Activated naive CD8-positive, alpha-beta T cell treated with anti-CD3 and anti-CD28 coated beads for 36 hours (primary cell): ENCODE results near the gene MYH9. TPM values are rescaled to one million over a fixed set of nuclear protein-coding genes. Genes with fewer than 3 reads are reported as not detected.

Experiments
- DNase-seq: peaks from one replicate; pipeline ENCODE4 v3.0.0; 2021
- H3K27ac Mint-ChIP-seq: one replicate; pipeline ENCODE4 v1.8.0; 2022; ENCODE audit warnings: mild to moderate bottlenecking, moderate library complexity, mixed read lengths
- H3K27me3 Mint-ChIP-seq: one replicate; pipeline ENCODE4 v1.8.0; 2022; ENCODE audit warnings: mild to moderate bottlenecking, mixed read lengths
- H3K36me3 Mint-ChIP-seq: one replicate; pipeline ENCODE4 v1.8.0; 2021; ENCODE audit warnings: mild to moderate bottlenecking, mixed read lengths
- H3K4me1 Mint-ChIP-seq: one replicate; pipeline ENCODE4 v1.8.0; 2021; ENCODE audit warnings: mixed read lengths
- H3K4me3 Mint-ChIP-seq: one replicate; pipeline ENCODE4 v1.8.0; 2022; ENCODE audit warnings: mild to moderate bottlenecking, moderate library complexity, mixed read lengths
- H3K9me3 Mint-ChIP-seq: one replicate; pipeline ENCODE4 v1.8.0; 2022; ENCODE audit warnings: mixed read lengths
- total RNA-seq, 2 experiments: library from RNA; stranded (reverse); gene quantifications; one replicate each; pipeline ENCODE4 v1.2.3, GENCODE V29; 2021

Gene MYH9
- total RNA-seq, 2 experiments from 2014 or later: 551 to 554 TPM

- peaks cover 4% of the 10 kb centered on the region for H3K4me1 Mint-ChIP-seq
- DNase-seq: no peak
- H3K9me3 Mint-ChIP-seq: no peaks in the 10 kb centered on the region
- H3K4me3 Mint-ChIP-seq: no peak overlapping the region
- no peaks in the 10 kb centered on the region for H3K27me3 Mint-ChIP-seq
- H3K27ac Mint-ChIP-seq: peak overlapping the region; percentile 40
- peaks cover 34% of the 10 kb centered on the region for H3K36me3 Mint-ChIP-seq
Measured at GRCh38 chr22:36319595-36320497, 67.9 kb downstream of the MYH9 start.

GRCh38 chr22:36318442-36318841 is 69.3 kb downstream of the MYH9 start:
- no peaks in the 10 kb centered on the region for H3K27me3 Mint-ChIP-seq
- H3K4me3 Mint-ChIP-seq: no peak overlapping the region
- peak overlapping the region; percentile 48 for H3K27ac Mint-ChIP-seq
- peaks cover 37% of the 10 kb centered on the region for H3K36me3 Mint-ChIP-seq
- no peak for DNase-seq
- peaks cover 9% of the 10 kb centered on the region for H3K4me1 Mint-ChIP-seq
- H3K9me3 Mint-ChIP-seq: no peaks in the 10 kb centered on the region

GRCh38 chr22:36317658-36318271 is 70.0 kb downstream of the MYH9 start:
- Mint-ChIP-seq H3K27ac (peak overlapping the region; percentile 63), H3K9me3 (no peaks in the 10 kb centered on the region), H3K27me3 (no peaks in the 10 kb centered on the region), H3K4me3 (no peak overlapping the region), H3K36me3 (peaks cover 35% of the 10 kb centered on the region), H3K4me1 (peaks cover 9% of the 10 kb centered on the region)
- no peak for DNase-seq

- Mint-ChIP-seq H3K4me1 (peaks cover 9% of the 10 kb centered on the region), H3K27ac (peak overlapping the region; percentile 72), H3K9me3 (no peaks in the 10 kb centered on the region), H3K27me3 (no peaks in the 10 kb centered on the region), H3K4me3 (no peak overlapping the region), H3K36me3 (peaks cover 39% of the 10 kb centered on the region)
- no peak for DNase-seq
Measured at GRCh38 chr22:36316419-36316818, 71.3 kb downstream of the MYH9 start.

GRCh38 chr22:36315325-36315724 is 72.4 kb downstream of the MYH9 start:
- no peaks in the 10 kb centered on the region for H3K9me3 Mint-ChIP-seq
- H3K4me3 Mint-ChIP-seq: no peak overlapping the region
- no peaks in the 10 kb centered on the region for H3K27me3 Mint-ChIP-seq
- H3K27ac Mint-ChIP-seq: peak overlapping the region; percentile 67
- H3K36me3 Mint-ChIP-seq: peaks cover 33% of the 10 kb centered on the region
- DNase-seq: no peak
- peaks cover 9% of the 10 kb centered on the region for H3K4me1 Mint-ChIP-seq

GRCh38 chr22:36311386-36312085 is 76.2 kb downstream of the MYH9 start:
- H3K4me3 Mint-ChIP-seq: peak overlapping the region; percentile 18
- H3K27ac Mint-ChIP-seq: peak overlapping the region; percentile 48
- no peaks in the 10 kb centered on the region for H3K27me3 Mint-ChIP-seq
- H3K36me3 Mint-ChIP-seq: peaks cover 28% of the 10 kb centered on the region
- no peaks in the 10 kb centered on the region for H3K9me3 Mint-ChIP-seq
- no peak for DNase-seq
- H3K4me1 Mint-ChIP-seq: peaks cover 4% of the 10 kb centered on the region

- Mint-ChIP-seq H3K36me3 (peaks cover 20% of the 10 kb centered on the region), H3K4me1 (peaks cover 2% of the 10 kb centered on the region)
Measured at GRCh38 chr22:36308880-36309279, 78.9 kb downstream of the MYH9 start.

GRCh38 chr22:36306227-36306626 is 81.5 kb downstream of the MYH9 start:
- Mint-ChIP-seq H3K4me3 (no peak overlapping the region), H3K9me3 (no peaks in the 10 kb centered on the region), H3K4me1 (peaks cover 5% of the 10 kb centered on the region), H3K27ac (peak overlapping the region; percentile 34), H3K27me3 (no peaks in the 10 kb centered on the region), H3K36me3 (peaks cover 20% of the 10 kb centered on the region)
- DNase-seq: no peak

More at GRCh38 chr22:36308880-36309279, 78.9 kb downstream of the MYH9 start:
- Mint-ChIP-seq H3K9me3 (no peaks in the 10 kb centered on the region), H3K27ac (peak overlapping the region; percentile 62), H3K27me3 (no peaks in the 10 kb centered on the region), H3K4me3 (no peak overlapping the region)
- DNase-seq: no peak

GRCh38 chr22:36305813-36306212 is 82.0 kb downstream of the MYH9 start:
- Mint-ChIP-seq H3K9me3 (no peaks in the 10 kb centered on the region), H3K36me3 (peaks cover 24% of the 10 kb centered on the region), H3K27ac (no peak overlapping the region)

GRCh38 chr22:36304429-36304828 is 83.3 kb downstream of the MYH9 start:
- Mint-ChIP-seq H3K4me3 (no peak overlapping the region), H3K27ac (peak overlapping the region; percentile 46)
- no peak for DNase-seq

More at GRCh38 chr22:36305813-36306212, 82.0 kb downstream of the MYH9 start:
- peaks cover 5% of the 10 kb centered on the region for H3K4me1 Mint-ChIP-seq
- no peaks in the 10 kb centered on the region for H3K27me3 Mint-ChIP-seq
- no peak overlapping the region for H3K4me3 Mint-ChIP-seq
- DNase-seq: no peak

GRCh38 chr22:36303874-36304273 is 83.9 kb downstream of the MYH9 start:
- no peaks in the 10 kb centered on the region for H3K9me3 Mint-ChIP-seq
- peaks cover 22% of the 10 kb centered on the region for H3K36me3 Mint-ChIP-seq
- H3K4me1 Mint-ChIP-seq: peaks cover 5% of the 10 kb centered on the region
- H3K27ac Mint-ChIP-seq: peak overlapping the region; percentile 66
- H3K4me3 Mint-ChIP-seq: no peak overlapping the region
- no peak for DNase-seq
- H3K27me3 Mint-ChIP-seq: no peaks in the 10 kb centered on the region

More at GRCh38 chr22:36304429-36304828, 83.3 kb downstream of the MYH9 start:
- Mint-ChIP-seq H3K4me1 (peaks cover 5% of the 10 kb centered on the region), H3K9me3 (no peaks in the 10 kb centered on the region), H3K36me3 (peaks cover 26% of the 10 kb centered on the region), H3K27me3 (no peaks in the 10 kb centered on the region)

GRCh38 chr22:36303115-36303467 is 84.7 kb downstream of the MYH9 start:
- H3K27ac Mint-ChIP-seq: no peak overlapping the region
- DNase-seq: no peak
- peaks cover 20% of the 10 kb centered on the region for H3K36me3 Mint-ChIP-seq
- H3K9me3 Mint-ChIP-seq: no peaks in the 10 kb centered on the region
- no peak overlapping the region for H3K4me3 Mint-ChIP-seq
- peaks cover 5% of the 10 kb centered on the region for H3K4me1 Mint-ChIP-seq
- H3K27me3 Mint-ChIP-seq: no peaks in the 10 kb centered on the region

- Mint-ChIP-seq H3K27me3 (no peaks in the 10 kb centered on the region), H3K4me1 (peaks cover 5% of the 10 kb centered on the region), H3K36me3 (peaks cover 20% of the 10 kb centered on the region), H3K27ac (no peak overlapping the region), H3K4me3 (no peak overlapping the region), H3K9me3 (no peaks in the 10 kb centered on the region)
- no peak for DNase-seq
Measured at GRCh38 chr22:36302439-36303114, 85.2 kb downstream of the MYH9 start.

GRCh38 chr22:36301851-36302250 is 85.9 kb downstream of the MYH9 start:
- no peak overlapping the region for H3K4me3 Mint-ChIP-seq

More at GRCh38 chr22:36301851-36302250, 85.9 kb downstream of the MYH9 start:
- Mint-ChIP-seq H3K36me3 (peaks cover 21% of the 10 kb centered on the region), H3K9me3 (no peaks in the 10 kb centered on the region), H3K27me3 (no peaks in the 10 kb centered on the region), H3K4me1 (peaks cover 5% of the 10 kb centered on the region), H3K27ac (peak overlapping the region; percentile 70)
- DNase-seq: no peak
